NOMO-1 treated with DMSO at 0.1 percent for 48 hours (cell line): ENCODE results near the gene MAD1L1.
"Not testable (repeated sequence)": the region's sequence is repeated elsewhere in the genome, so short reads cannot be mapped to it uniquely, and the experiment has no call there.

Source experiments
- DNase-seq: peaks from one replicate; lab custom pipeline; 2025; ENCODE audit not compliant: unreplicated experiment; lab: John Stamatoyannopoulos, UW

MAD1L1 gene

DNA sequence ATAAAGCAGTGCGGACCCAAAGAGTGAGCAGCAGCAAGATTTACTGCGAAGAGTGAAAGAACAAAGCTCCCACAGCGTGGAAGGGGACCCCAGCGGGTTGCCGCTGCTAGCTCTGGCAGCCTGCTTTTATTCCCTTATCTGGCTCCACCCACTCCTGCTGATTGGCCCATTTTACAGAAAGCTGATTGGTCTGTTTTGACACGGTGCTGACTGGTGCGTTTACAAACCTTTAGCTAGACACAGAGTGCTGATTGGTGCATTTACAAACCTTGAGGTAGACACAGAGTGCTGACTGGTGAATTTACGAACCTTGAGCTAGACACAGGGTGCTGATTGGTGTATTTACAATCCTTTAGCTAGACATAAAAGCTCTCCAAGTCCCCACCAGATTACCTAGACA is 256.2 kb downstream of the MAD1L1 start:
- DNase-seq, result not testable (repeated sequence)

DNA sequence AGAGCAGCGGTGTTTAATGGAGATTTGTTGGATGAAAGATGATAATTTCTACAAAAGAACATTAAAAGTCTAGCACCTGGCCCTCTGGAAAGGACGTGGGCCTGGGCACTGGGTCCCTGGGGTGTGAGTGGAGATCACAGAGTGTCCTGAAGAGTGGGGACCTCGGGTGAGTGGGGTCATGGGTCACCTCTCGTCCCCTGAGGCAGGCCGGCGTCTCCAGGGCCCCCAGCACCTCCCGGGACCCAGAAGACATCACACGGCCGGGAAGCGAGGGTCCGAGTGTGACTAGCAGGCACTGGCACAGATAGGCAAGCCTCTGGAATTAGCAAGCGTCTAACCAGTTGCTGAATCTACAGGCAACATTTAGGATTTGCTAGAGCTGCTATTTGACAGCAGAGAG is 257.2 kb downstream of the MAD1L1 start:
- no peak for DNase-seq

DNA sequence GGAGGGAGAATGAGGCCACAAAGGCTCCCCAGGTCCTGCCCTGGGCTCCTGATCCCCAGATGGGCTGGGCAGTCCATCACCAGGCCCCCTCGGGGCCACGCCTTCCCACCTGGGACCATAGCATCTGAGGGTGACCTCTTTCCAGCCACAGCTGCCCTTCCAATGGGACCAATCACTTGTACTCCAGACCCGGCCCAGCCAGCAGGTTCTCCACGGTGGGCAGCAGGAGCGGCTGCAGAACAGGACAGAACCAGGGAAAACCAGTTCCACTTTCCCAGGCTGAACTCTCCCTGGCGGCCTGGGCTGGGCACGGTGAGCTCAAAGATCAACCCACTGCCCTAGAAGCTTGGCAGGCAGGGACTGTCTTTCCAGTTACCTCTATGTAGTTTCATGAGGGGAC is 257.6 kb downstream of the MAD1L1 start:
- DNase-seq, result no peak

DNA sequence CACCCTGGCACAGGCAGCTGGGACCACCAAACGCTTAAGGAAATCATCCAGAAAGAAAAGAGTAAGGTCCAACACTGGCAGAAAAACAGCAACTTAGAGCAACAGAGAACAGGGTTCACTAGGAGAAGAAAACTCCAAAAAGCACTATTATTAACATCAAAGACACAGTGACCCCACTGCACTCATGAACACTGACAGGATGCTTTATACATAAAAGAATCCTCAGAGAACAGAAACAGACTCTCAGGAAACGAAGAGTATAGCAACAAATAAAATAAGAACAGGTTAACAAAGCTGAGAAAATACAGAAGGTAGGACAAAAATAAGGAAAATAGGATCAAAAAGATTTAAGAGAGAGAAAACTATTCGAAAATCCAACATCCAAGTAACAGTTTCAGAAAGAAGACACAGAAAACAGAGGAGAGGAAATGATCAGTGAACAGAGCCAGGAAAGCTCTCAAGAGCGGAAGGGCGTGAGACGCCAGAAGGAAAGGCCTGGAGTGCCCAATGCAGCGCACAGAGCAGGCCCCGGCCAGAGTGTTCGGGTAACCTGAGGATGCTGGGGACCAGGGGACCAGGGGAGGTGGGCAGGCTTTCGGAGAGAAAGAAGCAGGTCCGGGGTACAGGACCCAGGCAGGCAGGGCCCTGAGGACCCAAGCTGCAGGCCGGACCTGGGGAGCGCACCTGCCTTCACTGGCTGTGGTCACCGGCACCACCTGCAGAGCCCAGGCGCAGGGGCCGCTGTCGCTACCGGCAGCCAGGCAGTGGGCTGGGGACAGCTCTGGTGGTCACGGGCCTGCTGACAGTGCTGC is 258.2 kb downstream of the MAD1L1 start:
- no peak for DNase-seq

DNA sequence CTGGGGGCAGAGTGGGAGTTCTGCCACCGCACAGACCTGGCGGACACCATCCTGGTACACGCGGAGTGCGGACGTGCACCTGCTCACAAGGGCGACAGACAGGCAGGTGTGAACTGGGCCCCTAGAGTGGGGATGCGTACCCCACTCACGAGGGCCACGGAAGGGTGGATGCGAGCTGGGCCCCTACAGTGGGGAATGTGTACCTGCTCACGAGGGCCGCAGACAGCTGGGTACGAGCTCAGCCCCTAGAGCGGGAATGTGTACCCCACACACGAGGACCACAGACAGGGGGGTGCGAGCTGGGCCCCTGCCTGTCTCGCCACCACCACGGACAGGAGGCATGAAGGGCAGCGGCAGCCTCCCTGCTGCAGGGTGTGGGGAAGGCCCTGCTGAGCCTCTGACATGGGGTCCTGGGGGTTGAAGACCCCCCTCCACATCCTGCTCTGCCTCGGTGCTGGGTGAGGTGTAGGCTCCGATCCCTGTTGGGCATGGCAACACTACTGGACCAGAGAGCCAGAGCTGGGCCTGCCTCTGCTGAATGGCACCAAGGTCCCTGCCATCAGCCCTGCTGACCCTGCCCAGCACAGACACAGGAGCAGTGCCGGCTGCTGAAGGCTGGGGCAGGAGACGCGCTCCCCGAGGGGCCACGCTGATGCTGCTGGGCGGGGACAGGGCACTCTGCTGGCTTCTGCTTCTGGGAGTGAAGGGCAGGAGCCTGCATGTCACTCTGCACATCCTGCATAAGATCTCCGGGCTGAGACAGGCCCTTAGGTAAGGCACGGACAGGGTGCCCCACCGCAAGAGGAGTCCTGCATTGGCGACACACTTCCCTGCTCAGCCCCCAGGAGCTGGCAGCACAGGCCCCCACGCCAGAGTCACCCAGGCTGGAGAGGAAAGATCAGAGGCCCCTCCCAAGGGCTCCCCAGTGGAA is 259.2 kb downstream of the MAD1L1 start:
- no peak for DNase-seq

DNA sequence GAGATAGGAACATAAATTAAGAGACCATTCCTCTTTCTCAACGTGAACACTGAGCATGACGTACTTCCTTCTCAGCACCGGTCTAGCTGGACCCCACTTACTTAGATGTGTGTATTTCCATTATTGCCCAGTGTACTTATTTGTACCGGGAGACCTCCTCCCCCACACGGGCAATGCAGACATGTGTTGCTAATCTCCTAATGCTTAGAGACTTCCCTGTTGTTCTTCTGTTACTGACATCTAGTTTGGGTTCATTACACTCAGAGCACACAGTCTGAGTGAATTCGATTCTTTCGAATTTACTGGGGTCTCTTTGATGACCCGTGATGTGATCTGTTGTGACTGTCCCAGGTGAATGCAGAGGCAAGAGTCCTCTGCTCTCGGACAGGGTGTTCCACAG is 260.0 kb downstream of the MAD1L1 start:
- DNase-seq, result no peak

DNA sequence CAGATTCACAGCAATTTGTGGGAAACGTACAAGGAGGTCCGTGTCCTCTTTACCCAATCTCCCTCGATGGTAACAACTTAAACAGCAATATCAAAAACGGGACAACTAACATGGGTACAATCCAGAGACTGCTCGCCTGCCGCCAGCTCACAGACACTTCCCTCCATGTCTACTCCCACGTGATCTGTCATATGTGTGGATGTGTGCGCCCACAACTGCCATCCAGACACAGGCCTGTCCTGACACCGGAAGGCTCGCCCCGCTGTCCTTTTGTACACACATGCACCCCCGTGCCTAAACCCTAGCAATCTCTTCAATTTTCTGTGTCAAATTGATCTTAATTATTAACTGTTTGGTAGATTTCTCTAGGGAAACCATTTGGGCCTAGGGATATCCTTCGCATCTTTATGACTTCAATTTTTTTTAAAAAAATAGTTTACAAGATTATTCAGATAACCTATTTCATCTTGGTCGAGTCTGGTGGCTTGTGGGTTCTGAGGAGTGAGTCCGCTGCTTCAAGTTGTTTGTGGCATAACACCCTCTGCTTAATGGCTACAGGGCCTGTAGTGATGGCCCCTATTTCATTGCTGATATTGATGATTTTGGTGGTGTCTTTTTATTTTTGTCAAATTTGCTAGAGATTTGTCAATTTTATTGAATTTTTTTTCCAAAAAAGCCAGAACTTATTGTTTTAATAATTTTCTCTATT is 260.6 kb downstream of the MAD1L1 start:
- no peak for DNase-seq

DNA sequence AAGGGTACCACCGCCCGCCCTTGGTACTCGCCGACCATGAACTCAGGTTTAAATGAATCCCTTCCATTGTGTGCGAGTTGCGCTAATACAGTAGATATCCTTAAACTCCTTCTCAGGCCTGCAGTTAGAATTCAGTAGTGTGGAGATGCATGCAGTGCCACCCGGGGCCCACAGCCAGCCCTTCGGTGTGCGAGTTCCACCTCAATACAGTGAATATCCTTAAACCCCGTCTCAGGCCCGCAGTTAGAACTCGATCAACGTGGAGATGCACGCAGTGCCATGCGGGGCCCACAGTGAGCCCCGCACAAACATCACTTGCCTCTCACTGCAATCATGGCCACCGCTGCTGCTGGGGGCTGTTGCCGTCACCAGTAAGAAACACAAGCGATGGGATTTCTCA is 261.9 kb downstream of the MAD1L1 start:
- no peak for DNase-seq

DNA sequence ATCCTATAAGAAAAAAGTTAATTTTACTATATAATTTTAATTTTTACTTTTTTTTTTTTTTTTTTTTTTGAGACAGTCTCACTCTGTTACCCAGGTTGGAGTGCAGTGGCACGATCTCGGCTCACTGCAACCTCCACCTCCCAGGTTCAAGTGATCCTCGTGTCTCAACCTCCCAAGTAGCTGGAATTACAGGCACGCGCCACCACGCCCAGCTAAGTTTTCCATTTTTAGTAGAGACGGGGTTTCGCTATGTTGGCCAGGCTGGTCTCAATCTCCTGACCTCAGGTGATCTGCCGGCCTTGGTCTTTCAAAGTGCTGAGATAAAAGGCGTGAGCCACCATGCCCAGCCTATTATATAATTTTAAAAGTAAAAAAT is 262.5 kb downstream of the MAD1L1 start:
- not testable (repeated sequence) for DNase-seq

DNA sequence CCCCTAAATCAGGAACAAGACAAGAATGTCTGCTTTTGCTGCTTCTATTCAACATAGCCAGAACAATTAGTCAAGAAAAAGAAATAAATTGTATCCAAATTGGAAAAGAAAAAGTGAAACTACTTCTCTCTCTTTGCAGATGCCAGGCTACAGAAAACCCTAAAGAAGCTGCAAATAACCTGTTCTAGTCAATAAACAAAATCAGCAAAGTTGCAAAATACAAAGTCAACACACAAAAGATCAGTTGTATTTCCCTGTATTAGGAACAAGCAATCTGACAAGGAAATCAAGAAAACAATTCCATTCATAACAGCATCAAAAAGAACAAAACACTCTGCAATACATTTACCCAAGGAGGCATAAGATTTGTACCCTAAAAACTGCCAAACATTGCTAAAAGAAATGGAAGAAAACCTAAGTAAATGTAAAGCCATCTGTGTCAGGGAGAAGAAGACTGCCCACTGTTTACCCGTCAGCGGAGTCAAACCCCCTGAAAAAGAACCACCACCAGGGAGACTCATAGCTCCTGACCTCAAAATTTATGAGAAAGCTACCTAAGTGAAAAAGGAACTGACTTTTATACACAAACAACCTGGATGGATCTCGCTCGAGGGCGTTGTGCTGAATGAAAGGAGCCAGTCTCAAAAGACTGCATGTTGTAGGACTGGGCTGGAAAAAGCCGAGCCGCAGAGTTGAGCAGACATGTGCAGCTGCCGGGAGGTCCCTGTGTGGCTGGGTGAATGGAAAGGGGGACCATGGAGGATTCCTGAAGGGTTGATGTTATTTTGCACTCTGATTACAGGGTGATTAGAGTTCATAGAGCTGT is 263.1 kb downstream of the MAD1L1 start:
- no peak for DNase-seq

DNA sequence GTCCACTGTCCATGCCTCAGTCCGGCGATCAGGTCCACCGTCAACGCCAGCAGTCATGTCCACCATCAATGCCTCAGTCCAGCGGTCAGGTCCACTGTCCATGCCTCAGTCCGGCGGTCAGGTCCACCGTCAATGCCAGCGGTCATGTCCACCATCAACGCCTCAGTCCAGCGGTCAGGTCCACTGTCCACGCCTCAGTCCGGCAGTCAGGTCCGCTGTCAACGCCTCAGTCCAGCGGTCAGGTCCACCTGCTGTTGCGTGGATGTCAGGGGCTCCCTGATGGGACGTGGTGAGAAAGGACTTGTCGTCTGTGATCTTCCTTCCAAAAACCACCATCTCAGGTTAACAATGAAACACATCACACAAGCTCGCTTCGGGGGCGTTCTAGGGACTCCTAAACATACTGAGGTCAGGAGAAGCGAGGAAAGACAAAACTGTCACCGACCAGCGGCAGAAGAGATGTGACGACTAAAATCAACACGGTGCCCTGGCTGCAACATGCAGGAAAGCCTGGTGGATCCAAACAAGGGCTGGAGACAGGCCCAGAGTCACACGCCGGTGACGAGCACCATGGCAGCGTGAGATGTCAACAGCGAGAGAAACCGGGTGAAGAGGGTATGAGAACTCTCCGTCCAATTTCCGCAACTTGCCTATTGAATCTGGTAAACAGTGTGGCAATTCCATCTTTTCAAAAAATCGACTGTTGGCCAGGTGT is 264.2 kb downstream of the MAD1L1 start:
- DNase-seq, result no peak

DNA sequence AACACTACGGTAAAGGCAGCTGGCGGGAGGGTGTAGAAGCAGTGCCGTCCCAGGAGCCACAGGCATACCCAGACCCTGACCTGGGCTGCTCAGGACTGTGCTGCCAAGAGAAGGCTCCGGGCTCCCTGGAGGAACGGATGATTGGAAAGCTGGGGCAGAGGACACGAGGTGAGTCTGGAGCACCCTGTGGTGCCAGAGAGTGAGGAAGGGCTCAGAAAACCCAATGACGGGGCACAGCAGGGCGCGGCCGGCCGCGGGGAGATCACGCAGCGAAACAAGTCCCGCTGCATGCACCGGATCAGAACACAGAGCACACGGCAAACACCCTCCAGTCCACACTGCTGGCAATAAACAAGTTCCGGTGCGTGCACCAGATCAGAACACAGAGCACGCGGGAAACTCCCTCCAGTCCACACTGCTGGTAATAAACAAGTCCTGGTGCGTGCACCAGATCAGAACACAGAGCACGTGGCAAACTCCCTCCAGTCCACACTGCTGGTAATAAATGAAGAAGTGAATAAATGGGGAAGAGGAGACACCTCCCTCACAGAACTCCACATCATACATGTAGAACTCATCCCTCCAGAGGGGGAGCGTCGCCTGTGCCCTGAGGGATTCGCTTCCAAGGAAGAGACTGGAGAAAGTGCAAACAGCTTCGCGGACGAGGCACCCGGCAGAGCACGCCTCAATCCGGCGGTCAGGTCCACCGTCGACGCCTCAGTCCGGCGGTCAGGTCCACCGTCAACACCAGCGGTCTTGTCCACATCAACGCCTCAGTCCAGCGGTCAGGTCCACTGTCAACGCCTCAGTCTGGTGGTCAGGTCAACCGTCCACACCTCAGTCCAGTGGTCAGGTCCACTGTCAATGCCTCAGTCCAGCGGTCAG is 265.0 kb downstream of the MAD1L1 start:
- DNase-seq, result no peak

DNA sequence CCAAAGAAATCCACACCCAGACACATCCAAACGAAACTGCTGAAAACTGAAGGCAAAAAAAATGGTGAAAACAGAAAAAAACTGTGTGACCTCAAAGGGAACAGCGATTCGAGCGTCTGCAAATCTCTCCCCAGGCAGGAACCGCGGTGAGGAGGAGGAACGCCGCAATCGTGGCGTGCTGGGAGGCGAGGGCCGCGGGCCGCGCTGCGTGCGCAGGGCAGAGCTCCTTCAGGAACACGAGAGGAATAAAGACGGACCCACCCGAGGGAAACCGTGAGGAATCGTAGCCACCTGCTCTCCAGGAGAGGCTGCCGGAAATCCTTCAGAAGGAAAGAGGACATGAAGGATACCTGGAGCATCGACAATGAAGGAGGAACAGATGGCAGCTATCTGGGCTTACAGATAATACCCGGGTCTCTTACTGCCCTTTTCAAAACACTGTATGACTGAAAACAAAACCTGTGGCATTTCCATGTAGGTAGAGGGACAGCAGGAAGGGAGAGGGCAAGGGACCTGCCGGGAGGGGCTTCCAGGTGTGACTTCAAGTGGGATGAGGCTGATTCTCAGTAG is 266.0 kb downstream of the MAD1L1 start:
- DNase-seq, result no peak

DNA sequence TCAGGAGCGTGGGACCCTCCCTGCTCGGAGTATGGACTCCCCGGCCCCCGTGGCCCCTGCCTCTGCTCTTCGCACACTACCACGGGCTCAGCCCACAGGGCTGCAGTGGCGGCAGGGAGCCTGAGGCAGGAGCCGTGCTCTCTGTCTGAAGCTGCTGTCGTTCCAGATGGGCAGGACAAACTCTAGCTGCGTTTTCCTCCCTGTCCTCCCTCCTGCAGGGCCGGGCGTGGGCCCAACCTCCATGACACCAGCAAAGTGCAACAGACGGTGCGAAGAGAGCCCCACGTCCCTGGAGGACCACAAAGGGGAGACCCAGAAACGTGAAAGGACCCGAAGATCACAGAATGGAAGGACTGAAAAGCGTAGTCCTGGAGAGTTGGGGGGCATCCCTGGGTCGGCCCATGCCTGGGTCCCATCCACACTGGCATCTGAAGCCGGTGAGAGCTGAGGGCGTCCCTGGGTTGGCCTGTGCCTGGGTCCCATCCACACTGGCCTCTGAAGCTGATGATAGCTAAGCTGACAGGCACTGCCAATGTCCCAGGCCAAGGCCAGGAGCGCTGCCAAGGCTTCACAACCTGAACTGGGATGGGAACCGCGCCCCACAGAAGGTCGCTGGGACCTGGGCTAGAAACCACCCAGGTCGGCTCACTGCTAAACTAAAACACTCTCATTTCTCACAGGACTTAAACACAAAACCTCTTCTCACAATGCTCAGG is 267.0 kb downstream of the MAD1L1 start:
- DNase-seq, result no peak

DNA sequence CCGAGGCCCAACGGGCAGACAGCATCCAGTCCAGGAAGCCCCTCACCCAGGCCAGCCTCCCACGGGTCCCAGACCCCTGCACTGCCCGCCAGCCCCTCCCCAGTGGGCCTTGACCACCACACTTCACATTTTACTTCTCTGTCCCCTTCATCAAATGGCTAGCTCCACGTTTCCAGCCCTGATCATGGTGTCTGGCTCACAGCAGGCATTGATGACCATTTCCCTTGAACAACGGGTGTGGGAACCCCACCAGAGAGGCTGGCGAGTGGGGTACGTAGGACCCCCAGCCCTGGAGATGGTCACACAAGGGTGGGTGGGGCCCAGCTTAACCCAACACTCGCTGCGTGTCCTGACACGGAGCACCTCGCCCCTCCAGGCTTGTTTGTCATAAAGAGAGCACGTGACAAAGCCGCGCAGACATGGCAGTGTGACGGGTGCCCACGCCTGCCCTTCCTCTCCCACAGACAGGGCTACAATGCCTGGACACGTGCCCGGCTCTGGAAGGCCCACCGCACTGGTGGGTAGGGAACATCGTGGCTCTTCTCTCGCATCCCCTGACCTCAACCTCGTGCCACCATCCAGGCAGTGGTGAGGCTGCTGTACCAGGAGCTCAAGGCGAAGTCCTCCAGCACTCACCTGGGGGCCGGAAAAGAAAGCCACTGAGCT is 267.7 kb downstream of the MAD1L1 start:
- DNase-seq, result no peak

DNA sequence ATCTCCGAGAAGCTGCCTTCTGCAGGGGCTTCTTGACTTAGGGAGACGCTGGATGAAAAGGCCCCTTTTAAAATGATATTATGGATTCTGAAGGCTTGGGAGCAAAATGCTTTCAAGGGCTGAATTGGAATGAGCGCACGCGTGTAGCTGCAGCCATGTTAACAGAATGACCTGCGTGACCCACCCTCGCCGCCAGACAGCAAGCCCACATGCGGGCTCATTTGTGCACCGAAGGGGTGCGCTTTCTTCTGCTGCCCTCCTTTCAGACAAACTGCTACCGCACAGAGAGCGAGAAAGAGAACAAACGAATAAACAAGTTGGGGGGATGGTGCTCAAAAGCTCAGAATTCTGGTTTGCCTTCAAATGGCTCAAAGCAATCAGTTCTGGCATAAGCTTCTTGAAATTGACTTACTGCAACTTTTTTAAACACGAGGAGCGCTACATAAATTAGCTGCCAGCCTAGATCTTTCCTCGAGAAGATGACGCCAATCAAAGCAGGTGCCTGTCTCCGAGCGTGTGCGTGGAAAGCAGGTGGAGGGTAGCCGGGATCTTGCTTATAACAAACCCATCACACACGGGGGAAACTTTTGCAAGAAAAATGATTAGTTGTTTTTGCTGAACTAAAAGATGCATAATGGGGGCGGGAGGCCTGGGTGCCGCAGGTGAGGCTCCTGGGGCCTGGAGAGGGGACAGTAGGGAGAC is 268.4 kb downstream of the MAD1L1 start:
- DNase-seq, result no peak

DNA sequence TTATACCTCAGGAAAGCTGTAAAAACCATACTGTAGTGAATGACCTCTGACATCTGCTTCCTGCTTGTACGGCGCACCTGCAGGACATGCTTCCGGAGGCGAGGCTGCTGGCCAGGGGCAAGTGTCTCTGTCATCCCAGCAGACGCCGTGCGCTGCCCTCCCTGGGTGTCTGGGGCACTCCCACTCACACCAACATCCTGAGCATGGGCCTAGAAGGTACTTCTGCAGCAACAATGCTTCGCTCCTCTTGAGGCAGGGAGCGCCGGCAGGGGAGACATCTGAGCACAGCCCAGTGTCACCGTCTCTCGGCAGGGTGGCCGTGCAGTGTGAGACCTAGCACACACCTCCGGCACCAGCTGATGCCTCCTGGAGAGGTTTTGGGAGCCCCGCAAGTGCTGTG is 269.2 kb downstream of the MAD1L1 start:
- DNase-seq, result no peak
